Retina (tissue), 1 donor: Measurements from ENCODE around the gene CORO2A.
A peak's percentile ranks its signal among the peaks of the same experiment; 100 is the strongest.
"Not testable (repeated sequence)": the region's sequence is repeated elsewhere in the genome, so short reads cannot be mapped to it uniquely, and the experiment has no call there.

Experiments
- DNase-seq: peaks from one replicate; pipeline ENCODE4 v3.0.0-alpha.2; 2016

The CORO2A gene

DNA sequence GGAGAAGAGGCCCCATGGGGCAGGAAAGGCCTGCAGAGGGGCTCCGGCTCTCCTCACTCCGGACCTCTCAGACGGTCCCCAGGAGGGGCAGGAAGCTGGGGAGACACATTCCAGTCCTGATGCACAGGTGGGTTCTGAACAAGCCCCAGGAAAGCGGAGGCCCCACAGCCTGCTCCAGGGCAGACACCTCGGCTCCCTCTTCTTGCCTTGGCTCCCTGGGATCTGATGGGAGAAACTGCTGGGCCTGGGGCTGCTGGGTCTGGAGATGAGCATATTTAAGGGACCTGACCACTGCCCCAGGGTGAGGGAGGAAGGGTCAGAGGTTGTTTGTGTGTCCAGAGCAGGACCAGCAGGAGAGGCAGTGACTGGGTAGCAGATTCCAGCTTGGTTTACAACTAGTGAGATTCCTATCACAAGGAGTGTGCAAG is 1.2 kb downstream of the CORO2A start:
- no peak for DNase-seq

DNA sequence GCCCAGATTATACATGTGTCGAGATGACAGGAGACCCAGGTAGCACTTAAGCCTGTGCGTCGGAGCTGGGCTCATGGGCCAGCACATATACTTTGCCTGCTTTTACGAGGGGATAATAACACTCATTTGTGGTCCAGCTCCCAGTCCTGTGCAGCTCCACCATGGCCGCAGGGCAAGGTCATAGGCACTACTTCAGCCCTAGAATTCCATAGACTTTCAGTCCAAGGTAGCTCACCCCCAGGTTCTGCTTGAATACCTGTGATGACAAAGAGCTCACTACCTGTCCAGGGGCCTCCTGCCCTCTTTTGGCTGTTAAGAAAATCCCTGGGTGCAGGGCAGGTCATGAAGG is 1.7 kb downstream of the CORO2A start:
- DNase-seq: no peak

DNA sequence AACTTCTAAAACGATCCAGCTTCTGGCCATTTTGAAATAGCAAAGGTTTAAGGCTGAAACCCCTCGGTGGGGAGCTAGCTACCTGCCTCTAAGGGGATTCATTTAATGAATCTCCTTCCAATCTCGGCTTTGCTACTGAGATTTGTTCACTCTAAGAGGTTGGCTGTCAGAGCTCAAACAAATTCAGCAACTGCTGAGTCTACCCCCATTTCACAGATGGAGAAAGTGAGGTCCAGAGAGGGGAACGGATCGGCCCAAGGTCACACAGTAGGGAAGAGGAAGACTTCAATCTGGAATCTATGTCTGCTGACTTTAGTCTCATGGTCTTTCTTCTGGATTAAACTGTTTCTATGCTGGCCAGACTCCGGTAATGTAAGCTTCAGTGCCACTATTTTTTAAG is 3.0 kb downstream of the CORO2A start:
- DNase-seq: no peak

DNA sequence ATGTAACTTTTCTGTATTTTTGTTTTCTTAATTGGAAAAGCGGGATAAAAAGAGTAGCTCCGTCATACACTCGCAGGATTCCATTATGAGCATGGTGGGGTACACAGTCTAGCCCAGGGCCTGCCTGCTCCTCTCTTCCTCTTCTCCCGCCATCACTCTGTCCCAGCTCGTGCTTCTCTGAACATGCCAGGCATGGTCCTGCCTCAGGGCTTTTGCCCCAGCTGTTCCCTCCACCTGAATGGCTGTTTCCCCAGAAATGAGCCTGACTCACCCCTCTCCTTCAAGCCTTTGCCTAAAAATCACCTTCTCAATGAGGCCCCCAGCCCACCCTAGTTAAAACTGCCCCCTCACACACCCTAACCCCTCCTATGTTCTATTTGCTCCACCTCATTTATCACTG is 4.5 kb downstream of the CORO2A start:
- no peak for DNase-seq

DNA sequence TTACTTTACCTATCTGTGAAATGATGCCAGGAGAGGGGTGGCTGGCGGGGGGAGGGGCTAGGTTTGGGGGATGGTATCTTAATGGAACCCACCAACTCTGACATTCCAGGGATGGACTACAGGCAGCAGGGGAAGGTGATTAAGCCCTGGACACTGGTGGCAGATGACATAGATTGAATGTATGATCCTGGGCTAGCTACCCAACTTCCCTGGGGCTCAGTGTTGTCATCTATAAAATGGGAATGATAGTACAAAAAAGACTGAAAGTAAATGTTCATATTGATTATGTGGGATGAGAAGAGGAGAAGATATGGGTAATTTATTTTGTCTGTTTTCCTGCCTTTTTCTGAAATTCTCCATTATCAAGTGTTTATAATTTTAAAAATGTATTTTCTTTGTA is 6.2 kb downstream of the CORO2A start:
- DNase-seq: no peak

DNA sequence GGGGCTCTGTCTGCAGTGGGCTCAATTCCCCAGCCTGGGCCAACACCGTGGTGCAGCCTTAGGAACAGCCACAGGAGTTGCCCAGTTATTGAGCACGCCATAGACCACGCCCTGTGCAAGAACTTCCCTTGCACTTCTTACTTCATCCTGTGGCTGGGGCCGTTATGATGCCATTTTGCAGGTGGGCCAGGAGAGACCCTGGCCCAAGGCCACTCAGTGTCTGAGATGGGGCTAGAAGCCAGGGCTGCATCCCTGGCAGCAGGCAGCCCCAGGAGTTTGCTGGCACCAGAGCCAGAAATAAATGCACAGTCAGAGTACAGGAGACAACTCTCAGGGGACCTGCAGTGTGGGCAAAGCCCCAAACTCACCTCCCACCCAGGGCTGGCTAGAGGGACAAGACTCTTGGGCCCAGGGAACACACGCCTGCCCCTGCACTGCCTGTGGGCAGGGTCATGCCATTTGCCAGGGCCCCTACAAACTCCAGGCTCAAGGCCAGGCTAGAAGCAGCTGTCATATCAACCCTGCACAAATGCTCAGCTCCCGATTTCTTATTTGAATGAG is 6.7 kb downstream of the CORO2A start:
- no peak for DNase-seq

DNA sequence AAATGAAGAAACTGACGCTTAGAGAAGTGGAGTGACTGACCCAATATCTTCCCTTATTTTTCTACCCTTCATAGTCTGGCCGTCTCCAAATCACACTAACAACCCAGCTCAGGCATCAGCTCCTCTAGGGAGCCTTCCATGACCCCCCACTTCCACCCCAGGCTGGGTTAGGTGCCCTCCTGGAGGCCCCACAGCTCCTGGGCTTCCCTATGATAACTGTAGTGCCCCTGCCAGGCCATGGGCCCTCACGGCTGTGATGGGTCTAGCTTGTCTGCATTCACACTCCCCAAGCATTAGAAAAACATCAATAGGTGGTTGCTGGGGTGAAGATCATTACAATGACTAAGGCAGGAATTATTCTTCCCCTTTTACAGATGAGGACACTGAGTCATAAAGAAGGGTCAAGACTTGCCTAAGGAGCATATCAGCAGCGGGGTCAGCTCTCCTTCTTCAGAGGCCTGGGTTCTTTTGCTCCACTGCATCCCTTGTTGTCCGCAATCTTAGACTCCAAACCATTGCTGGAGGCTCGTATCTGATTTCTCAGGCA is 7.3 kb downstream of the CORO2A start:
- no peak for DNase-seq

DNA sequence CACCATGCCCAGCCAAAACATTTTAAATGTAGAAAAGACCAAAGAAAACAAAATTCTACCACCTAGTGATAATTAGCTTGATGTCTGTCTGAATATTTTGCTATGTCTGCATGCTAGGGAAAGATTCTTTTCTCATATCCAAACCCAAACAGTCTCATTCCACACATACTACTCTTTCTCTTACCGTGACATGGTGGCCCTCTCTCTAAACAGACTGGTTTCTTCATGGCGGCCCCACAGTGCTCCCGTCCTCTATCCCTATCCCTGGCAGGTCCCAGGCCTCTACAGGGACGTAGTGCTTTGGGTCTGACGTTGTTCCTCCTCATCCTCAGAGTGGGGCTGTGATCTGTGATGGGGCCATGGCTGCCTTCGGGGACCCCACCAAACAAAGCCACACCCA is 8.1 kb downstream of the CORO2A start:
- DNase-seq: no peak

DNA sequence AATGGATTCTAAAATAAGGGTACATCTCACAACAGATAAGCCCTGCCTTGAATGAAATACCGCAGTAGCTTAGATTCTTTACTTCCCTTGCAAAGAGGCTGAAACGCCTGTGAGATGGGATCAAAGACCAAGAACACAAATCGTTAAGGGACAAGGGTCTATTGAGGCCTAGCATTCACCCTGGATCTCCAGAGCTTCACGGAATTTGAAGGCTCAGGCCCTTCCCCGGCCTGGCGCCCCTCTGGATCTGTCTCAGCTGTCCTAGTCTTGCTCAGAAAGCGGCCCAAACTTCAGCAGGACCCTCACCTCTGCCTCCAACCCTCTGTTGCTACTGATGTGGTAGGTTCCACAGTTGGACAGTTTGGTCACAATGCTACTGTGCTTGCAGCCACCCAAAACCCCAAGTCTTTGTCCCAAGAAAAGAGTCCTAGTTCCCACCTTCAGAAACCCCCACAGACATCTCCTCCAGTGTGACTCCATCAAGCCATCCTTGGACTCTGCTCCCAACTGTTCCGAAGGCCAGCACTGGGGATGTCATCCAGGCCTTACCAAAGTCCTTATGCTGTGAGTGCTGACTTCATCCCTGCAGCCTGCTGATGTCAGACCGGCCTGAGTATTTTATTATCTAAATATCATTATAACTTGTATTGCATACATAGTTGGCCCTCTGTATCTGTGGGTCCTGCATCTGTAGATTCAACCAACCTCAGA is 9.4 kb downstream of the CORO2A start:
- no peak for DNase-seq

DNA sequence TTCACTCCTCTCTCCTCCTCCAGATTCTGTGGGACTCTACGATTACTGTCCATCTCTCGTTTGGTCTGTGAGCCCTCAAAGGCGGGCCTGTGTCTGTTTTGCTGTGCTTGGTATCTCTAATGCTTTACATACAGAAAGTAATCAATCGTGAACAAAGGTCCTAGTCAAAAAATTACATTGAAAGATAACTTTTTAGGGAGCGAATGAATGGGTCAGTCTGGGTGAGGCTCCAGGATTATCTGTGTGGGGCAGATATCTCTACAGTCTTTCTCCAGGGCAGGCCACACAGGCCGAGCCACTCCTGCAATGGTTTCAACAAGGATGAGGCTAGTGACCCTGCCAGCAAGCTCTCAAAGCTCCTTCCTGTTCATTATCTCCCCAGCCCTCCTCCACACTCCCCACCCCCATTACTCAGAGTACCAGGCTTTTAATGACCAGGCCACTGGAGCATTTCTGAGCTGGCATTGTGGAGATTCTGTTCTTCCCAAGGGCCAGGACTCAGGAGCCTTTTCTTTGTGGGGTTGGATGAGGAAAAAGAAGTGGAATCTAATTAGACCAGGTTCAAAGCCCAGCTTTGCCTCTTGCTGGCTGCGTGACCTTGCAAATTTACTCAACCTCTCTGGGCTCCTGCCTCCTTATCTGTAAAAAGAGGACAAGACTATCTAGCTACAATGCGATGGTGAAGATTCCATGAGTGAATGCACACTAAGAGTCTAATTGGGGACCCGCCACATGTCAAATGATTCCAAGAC is 10.2 kb downstream of the CORO2A start:
- no peak for DNase-seq

DNA sequence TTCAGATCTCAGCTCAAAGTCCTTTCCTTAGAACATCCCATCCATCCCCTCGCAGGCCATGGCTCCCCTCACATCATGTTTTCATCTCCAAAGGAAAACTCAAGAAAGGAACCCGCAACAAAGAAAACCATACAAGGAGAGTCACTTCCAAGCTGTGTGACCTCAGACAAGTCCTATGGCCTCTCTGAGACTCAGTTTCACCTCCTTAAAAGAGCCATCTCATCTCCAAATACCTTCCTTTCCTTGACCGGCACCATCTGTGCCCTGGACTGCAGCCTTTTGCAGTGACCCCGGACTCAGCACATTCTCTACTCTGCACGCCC is 10.7 kb downstream of the CORO2A start:
- no peak for DNase-seq

DNA sequence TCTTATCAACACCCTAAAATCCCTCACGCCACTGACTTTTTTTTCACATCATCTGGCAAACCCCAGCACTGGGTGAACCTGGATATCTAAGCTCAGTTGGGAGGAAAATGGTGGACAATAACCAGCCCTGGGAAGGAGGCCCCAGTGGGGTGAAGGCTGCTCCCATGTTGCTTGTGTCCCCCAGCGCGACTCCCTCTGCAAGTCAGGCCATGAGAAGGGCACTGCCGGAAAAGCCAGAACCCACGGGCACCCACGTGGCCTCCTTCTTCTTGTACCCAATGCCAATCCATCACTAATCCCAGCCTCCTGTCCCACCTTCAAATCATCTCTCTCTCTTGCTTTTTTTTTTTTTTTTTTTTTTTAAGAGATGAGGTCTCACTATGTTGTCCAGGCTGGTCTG is 11.4 kb downstream of the CORO2A start:
- no peak for DNase-seq

DNA sequence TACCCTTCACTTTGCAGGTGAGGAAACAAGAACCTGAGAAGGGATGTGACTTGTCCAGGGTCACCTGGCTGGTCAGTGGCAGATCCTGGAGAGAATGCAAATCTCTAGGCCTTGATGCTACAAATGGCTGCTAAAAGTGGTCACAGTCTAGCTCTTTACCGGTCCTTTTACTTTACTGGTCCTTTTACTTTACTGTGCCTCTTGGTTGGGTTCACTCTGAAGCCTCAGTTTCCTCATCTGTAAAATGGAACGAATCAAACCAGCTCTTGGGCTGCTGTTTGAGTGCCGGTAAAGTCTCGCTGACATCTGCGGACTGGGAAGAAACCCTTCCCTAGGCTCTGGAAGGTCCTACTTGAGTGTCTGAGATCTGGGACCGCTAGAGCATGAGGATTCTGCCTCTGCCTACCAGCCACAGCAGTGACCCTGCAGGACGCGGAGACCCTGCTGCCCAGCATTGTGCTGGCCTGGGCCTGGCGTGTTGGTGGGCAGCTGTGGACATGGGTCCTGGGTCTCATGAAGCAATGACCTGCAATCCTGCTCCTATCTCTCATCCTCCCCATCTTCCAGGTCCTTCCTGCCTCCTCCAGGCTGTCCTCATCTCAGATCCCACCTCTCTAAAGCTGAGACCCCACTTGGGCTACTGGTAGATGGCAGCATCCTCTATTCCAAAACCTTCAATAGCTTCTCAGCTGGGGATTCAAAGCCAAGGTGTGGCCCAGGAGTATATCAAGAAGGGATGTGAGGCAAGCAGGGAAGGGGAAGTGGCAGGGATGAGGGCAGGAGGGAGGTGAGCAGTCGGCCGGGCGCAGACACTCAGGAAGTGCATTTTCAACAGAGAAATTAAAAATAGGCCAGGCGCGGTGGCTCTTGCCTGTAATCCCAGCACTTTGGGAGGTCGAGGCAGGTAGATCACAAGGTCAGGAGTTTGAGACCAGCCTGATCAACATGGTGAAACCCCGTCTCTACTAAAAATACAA is 13.3 kb downstream of the CORO2A start:
- DNase-seq: no peak

DNA sequence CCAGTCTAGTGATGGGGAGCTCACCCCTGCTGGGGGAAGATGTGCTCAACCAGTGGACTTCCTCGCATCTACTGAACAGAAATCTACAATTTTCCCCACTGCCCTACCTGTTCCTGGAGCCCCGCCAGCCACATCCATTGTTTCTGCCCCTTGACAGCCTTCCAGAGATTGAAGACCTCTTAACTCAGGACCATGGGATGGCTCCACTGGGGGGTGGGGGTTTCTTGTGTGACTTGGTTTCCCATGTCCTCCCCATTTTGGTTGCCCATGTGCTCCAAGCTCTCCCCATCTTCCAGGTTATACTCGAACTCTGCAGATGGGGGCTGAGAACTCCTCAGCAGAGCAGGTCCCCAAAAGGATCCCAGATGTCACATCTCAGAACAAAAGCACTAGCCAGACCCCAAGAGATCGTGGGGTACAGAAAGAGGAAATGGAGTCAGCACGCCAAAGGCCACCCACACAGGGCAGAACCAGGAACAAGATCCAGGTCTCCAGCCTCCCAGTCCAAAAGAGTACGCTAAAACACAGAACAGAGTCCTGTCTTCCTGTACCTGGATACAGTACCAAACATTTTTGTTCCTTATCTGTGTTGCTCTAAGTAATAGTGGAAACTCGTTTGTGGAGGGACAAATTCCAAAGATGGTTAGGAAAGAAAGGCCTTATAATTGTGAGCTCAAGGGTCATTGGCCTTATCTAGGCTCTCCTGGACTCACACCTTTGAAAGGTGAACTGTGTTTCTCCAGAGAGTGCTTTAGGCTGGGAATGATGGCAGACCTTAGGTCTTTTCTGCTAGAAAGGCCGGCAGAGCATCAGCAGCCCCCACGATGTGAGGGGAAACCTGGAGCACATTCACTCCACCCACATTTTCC is 15.8 kb downstream of the CORO2A start:
- DNase-seq: no peak

DNA sequence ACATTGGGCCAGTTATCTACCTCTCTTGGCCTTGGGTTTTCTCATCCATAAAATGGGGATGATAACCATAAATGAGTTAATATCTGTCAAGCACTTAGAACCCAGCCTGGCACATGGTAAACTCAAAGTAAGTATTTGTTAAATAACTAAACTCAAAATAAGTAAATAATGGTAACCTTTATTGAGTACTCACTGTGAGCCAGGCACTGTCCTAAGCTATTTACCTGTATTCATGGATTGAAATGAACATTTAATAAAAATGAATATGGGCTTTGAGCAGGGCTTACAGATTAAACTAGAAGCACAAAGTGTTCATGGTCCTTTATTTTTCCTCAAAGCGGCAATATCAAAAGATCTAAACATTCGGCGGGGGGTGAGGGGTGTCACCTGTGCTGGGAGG is 16.7 kb downstream of the CORO2A start:
- no peak for DNase-seq

DNA sequence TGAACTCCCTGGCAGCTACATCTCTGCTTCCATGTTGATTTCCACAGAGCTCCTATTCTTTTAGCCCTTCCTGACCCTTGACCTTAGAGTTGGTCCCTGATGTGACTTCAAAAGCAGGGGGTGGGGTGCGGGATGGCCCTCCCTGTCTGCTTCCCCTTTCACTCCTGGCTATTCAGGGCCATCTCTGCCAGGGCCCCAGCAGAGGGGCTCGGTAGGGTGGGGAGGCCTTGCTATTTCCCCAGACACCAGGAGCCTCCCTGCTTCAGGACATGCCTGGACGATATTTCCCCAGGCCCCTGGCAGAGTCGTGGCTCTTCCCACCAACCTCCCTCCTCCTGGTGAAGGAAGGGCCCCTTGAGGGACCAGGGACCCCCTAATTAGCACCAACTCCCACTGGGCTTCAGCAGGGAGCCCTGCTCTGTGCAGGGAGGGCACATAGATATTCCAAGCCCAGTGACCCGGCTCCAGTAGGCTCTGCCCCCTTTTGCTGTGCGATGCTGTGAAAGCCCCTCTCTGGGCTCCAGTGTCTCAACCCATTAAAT is 17.3 kb downstream of the CORO2A start:
- DNase-seq: no peak

DNA sequence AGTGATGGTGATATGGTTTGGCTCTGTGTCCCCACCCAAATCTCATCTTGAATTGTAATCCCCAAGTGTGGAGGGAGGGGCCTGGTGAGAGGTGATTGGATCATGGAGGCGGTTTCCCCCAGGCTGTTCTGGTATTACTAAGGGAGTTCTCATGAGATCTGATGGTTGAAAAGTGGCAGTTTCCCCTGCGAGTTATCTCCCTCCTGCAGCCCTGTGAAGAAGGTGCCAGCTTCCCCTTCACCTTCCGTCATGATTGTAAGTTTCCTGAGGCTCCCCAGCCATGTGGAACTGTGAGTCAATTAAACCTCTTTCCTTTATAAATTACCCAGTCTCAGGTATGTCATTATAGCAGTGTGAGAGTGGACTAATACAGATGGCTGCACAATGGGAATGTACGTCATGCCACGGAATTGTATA is 17.9 kb downstream of the CORO2A start:
- DNase-seq: not testable (repeated sequence)

DNA sequence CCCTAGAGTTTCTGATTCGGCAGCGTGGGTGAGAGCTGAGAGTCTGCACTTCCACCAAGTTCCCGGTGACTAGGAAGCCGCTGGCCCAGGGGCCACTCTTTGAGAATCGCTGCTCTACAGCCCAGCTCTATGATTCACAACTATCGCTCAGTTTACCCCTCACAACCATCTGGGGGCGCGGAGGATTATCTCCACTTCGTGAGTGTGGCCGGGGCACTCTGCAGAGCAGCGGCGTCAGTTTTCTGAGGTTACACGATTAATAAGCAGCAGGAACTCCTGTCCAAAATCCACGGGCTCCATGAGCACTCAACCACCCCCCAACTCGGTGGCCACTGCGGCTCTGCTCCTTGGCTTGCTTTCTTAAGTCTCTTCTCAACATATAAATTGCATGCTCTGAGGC is 19.3 kb downstream of the CORO2A start:
- no peak for DNase-seq

DNA sequence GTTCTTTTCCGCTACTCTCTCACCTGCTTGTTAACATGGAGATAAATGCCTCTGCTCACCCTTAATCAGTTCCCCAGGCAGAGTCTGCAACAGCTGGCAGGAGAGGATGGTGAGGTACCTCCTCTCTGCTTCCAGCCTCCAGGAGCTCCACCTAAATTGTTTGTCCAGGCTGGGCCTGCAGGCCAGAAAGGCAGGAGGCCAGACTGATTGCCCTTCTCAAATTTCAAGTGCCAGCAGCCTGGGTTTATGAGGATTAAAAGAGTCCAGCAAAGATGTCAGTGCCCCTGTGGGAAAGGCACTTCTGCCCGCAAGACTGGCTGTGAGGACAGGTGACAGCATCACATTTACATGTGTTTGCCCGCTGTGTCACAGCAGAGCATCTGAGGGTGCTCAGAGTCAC is 19.8 kb downstream of the CORO2A start:
- DNase-seq: peak; percentile 33

DNA sequence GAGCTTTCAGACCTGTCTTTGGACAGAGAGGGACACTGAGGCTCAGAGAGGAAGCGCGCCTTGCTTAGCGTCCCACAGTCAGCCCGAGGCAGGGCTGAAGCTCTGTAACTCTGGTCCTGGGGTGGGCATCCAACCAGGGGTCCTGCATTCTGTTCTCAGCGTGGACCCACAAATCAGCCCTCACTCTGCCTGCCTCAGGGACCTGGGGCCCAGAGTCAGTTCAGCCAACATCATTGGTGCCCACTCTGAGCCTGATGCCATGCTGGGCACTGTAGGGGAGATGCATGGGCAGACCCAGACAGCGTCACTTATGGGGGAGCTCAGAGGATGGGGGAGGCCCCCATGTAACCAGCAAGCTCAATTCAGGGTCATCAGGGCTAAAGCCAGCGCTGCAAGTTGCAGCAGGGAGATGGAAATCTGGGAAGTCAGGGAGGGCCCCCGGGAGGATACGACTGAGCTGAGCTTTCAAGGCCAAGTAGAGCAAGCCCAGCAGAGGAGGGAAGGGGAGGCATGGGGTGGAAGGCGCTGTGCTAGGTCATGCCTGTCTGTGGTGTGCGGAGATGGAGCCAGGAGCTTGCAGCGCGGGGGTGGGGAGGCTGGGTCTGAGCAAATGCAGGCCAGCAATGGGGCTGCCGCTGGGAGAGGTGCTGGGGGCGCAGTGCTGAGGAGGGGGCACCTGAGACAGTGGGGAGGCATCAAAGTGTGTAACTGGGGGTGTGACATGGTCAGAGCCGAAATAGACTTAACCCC is 21.1 kb downstream of the CORO2A start:
- peak; percentile 36 for DNase-seq

DNA sequence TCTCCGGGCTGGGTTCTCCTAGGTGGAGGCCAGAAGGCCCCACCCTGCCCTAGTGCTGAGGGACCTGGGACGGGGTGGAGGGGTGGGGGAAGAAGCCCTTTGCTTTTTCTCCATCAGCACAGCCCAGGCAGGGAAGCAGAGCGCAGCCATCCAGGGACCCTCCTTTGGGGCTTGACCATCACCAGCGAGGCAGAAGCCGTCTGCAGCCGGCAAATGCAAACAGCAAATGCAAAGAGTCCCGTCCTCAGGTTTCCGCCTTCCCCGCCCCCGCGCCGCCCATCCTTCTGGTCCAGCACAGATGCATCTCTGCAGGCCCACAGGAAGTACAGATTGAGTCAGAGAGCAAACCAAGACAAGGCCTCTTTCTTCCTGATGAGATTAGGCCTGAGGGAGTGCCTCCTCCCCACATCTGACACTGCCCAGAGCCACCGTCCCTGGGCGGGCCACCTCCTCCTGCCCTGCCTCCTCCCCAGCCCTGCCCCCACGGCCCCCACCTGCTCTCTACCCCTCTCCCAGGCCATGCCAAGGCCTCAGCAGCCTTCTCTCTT is 23.4 kb downstream of the CORO2A start:
- DNase-seq: peak; percentile 59
